Measurements from ENCODE around the gene CARMIL3.
"Not testable (repeated sequence)": the region's sequence is repeated elsewhere in the genome, so short reads cannot be mapped to it uniquely, and the experiment has no call there.

CARMIL3 gene

GRCh38 chr14:24051789-24052655 lies at the start of gene CARMIL3:
TSS of gene CARMIL3 (plus strand) at chr14:24052009. CDS start at chr14:24052154, 145 bp downstream.
- peak; percentile 89 for ATAC-seq
- TF ChIP-seq TOX (CRISPR knock-in tag; IDR thresholded peaks at IDR 0.05; ENCODE audit: borderline replicate concordance) (no peak), PATZ1 (CRISPR knock-in tag; IDR thresholded peaks at IDR 0.05; ENCODE audit: borderline replicate concordance) (peak; percentile 44; the same call in 1 of the 2 replicates)

- peak; percentile 59 for ATAC-seq
Measured at GRCh38 chr14:24006471-24006816, 45.4 kb upstream of the CARMIL3 start.

GRCh38 chr14:24006817-24007652 lies 44.8 kb upstream of the CARMIL3 start:
- peak; percentile 92 for ATAC-seq

GRCh38 chr14:24011051-24011450 lies 40.8 kb upstream of the CARMIL3 start:
- ATAC-seq = no peak
- TF ChIP-seq CSDC2 (CRISPR knock-in tag; IDR thresholded peaks at IDR 0.05) (no peak), CREB5 (CRISPR knock-in tag; IDR thresholded peaks at IDR 0.05; ENCODE audit: low read depth) (no peak), ZFP3 (CRISPR knock-in tag; IDR thresholded peaks at IDR 0.05) (no peak), ZNF70 (CRISPR knock-in tag; IDR thresholded peaks at IDR 0.05) (no peak), ESRRG (CRISPR knock-in tag; IDR thresholded peaks at IDR 0.05) (no peak), ZFP30 (CRISPR knock-in tag; IDR thresholded peaks at IDR 0.05) (no peak), POU6F1 (CRISPR knock-in tag; IDR thresholded peaks at IDR 0.05; ENCODE audit: borderline replicate concordance, low read depth) (no peak), SNAI2 (CRISPR knock-in tag; IDR thresholded peaks at IDR 0.05) (no peak), TOX (CRISPR knock-in tag; IDR thresholded peaks at IDR 0.05; ENCODE audit: borderline replicate concordance) (no peak), ZNF565 (CRISPR knock-in tag; conservative IDR thresholded peaks at IDR 0.05; ENCODE audit: low read depth) (no peak), PATZ1 (CRISPR knock-in tag; IDR thresholded peaks at IDR 0.05; ENCODE audit: borderline replicate concordance) (no peak), ISL1 (CRISPR knock-in tag; IDR thresholded peaks at IDR 0.05) (no peak), ARNTL (CRISPR knock-in tag; IDR thresholded peaks at IDR 0.05; ENCODE audit: borderline replicate concordance, low read depth) (no peak), ZNF8 (CRISPR knock-in tag; IDR thresholded peaks at IDR 0.05) (no peak), TSHZ2 (CRISPR knock-in tag; IDR thresholded peaks at IDR 0.05) (no peak), OSR1 (CRISPR knock-in tag; IDR thresholded peaks at IDR 0.05) (no peak), PPARA (CRISPR knock-in tag; IDR thresholded peaks at IDR 0.05; ENCODE audit: borderline replicate concordance) (no peak), BACH2 (CRISPR knock-in tag; IDR thresholded peaks at IDR 0.05; ENCODE audit: borderline replicate concordance) (no peak), TCF4 (CRISPR knock-in tag; IDR thresholded peaks at IDR 0.05; ENCODE audit: borderline replicate concordance) (no peak)

- not testable (repeated sequence) for ATAC-seq
Measured at GRCh38 chr14:24012726-24013273, 39.0 kb upstream of the CARMIL3 start.

Data from SK-N-SH treated with all-trans-retinoic acid at 6 μM for 48 hours (cell line).